Nephron progenitor cell (in vitro differentiated cells): ENCODE measurements around the gene EFNA3.
A peak's percentile ranks its signal among the peaks of the same experiment; 100 is the strongest.

Source experiments
- DNase-seq: peaks from one replicate; pipeline ENCODE4 v3.0.0; 2021
- H3K27ac Mint-ChIP-seq: 2 replicates; pipeline ENCODE4 v1.8.0; 2021; ENCODE audit warnings: mild to moderate bottlenecking, moderate library complexity, mixed read lengths
- H3K27me3 Mint-ChIP-seq: 2 replicates; pipeline ENCODE4 v1.8.0; 2021; ENCODE audit warnings: mild to moderate bottlenecking, low read depth, mixed read lengths; ENCODE audit not compliant: poor library complexity
- H3K36me3 Mint-ChIP-seq: 2 replicates; pipeline ENCODE4 v1.8.0; 2021; ENCODE audit warnings: low read depth, mixed read lengths
- H3K4me1 Mint-ChIP-seq: 2 replicates; pipeline ENCODE4 v1.8.0; 2021; ENCODE audit warnings: mixed read lengths
- H3K4me3 Mint-ChIP-seq: 2 replicates; pipeline ENCODE4 v1.8.0; 2021; ENCODE audit warnings: mild to moderate bottlenecking, moderate library complexity, mixed read lengths
- H3K9me3 Mint-ChIP-seq: 2 replicates; pipeline ENCODE4 v1.8.0; 2021; ENCODE audit warnings: mild to moderate bottlenecking, moderate library complexity, mixed read lengths
- TF ChIP-seq, protein P1 (sequence below): fragments of 200-600 bp; sonication (generic); IDR thresholded peaks from 2 replicates; pipeline ENCODE4 v1.5.0; 2021; ENCODE audit warnings: antibody characterized with exemption

Gene EFNA3

GRCh38 chr1:155122308-155122707, 43.7 kb downstream of the EFNA3 start:
- peaks cover 39% of the 10 kb centered on the region for H3K4me1 Mint-ChIP-seq
- H3K27ac Mint-ChIP-seq, result no peak overlapping the region
- peaks cover 47% of the 10 kb centered on the region for H3K27me3 Mint-ChIP-seq
- no peak for DNase-seq
- H3K36me3 Mint-ChIP-seq, result no peaks in the 10 kb centered on the region
- no peak overlapping the region for H3K4me3 Mint-ChIP-seq
- no peaks in the 10 kb centered on the region for H3K9me3 Mint-ChIP-seq
- TF ChIP-seq, protein P1, sequence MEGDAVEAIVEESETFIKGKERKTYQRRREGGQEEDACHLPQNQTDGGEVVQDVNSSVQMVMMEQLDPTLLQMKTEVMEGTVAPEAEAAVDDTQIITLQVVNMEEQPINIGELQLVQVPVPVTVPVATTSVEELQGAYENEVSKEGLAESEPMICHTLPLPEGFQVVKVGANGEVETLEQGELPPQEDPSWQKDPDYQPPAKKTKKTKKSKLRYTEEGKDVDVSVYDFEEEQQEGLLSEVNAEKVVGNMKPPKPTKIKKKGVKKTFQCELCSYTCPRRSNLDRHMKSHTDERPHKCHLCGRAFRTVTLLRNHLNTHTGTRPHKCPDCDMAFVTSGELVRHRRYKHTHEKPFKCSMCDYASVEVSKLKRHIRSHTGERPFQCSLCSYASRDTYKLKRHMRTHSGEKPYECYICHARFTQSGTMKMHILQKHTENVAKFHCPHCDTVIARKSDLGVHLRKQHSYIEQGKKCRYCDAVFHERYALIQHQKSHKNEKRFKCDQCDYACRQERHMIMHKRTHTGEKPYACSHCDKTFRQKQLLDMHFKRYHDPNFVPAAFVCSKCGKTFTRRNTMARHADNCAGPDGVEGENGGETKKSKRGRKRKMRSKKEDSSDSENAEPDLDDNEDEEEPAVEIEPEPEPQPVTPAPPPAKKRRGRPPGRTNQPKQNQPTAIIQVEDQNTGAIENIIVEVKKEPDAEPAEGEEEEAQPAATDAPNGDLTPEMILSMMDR, result no peak

DNA sequence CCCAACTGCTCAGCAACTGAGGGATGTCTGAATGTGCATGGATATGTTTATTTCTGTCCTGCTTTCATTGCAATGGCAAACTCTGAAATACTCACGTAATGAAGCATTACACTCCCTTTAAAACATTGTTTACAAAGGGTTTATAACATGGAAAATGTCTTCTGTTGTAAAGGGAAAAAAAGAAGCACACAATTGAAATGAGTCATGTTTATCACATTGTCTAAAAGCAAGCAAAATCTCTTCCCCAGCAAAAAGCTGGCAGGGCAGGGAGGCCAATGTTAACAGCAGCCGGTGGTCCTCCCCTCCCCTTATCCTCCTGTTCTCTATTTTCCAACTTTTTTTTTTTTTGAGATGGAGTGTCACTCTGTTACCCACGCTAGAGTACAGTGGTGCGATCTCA, 45.2 kb downstream of the EFNA3 start:
- H3K9me3 Mint-ChIP-seq, result no peaks in the 10 kb centered on the region
- DNase-seq, result no peak
- H3K36me3 Mint-ChIP-seq, result no peaks in the 10 kb centered on the region
- H3K4me1 Mint-ChIP-seq, result peaks cover 51% of the 10 kb centered on the region
- no peak overlapping the region for H3K27ac Mint-ChIP-seq
- TF ChIP-seq, protein P1, result no peak
- peaks cover 47% of the 10 kb centered on the region for H3K27me3 Mint-ChIP-seq
- H3K4me3 Mint-ChIP-seq, result no peak overlapping the region

GRCh38 chr1:155124503-155125463, 46.1 kb downstream of the EFNA3 start:
- Mint-ChIP-seq H3K27me3 (peaks cover 41% of the 10 kb centered on the region), H3K27ac (peak overlapping the region; percentile 38), H3K4me3 (no peak overlapping the region), H3K36me3 (no peaks in the 10 kb centered on the region), H3K4me1 (peaks cover 61% of the 10 kb centered on the region), H3K9me3 (no peaks in the 10 kb centered on the region)
- DNase-seq, result no peak
- TF ChIP-seq, protein P1, result no peak

DNA sequence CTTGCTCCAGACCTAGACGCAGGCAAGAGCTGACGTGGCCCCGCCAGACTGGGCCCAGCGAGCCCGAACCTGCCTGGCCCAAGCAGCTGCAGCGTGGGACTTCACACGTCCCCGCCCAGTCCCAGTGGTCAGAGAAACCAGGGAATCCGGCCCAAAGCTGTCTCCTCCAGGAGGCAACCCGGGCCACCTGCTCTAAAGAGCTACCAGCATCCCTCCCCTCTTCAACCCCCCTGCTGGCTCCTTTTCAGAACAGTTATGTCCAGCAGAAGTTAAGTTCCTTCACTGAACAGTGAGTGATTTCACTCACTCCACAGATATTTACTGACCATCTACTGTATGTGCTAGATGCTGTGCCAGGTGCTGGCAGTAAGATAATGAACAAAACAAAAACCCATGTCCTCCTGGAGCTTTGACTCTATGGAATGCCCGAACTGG, 46.9 kb downstream of the EFNA3 start:
- H3K27me3 Mint-ChIP-seq, result peaks cover 39% of the 10 kb centered on the region
- TF ChIP-seq, protein P1, result no peak
- H3K4me3 Mint-ChIP-seq, result peak overlapping the region; percentile 68
- H3K27ac Mint-ChIP-seq, result no peak overlapping the region
- H3K36me3 Mint-ChIP-seq, result no peaks in the 10 kb centered on the region
- H3K4me1 Mint-ChIP-seq, result peaks cover 64% of the 10 kb centered on the region
- no peak for DNase-seq
- no peaks in the 10 kb centered on the region for H3K9me3 Mint-ChIP-seq

DNA sequence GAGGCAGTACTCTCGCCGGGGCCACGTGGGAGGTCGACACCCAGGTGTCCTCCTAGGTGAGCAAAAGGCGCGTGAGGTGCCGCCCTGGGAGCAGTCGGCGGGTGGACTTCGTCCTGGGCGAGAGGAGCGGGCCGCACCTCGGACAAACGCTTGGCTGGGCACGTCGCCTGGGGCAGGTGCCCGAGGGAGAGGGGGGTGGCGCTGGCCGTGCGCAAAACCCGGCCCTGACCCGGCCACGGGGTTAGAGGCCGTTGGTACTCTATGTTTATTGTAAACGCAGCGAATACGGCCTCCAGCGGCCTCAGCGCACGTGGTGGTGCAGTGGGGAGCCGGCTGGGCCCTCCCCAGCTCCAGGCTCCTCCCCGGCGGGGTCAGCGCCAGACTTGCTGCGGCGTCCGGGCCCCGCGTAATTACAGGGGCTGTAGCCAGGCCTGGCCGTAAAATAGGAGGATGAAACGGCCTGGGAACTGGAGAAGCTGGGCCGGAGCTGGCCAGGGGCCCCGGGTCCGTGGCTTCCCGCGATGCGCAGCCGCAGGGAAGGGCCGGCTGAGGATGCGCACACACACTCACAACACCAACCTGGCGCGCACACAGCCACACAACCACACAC, 47.4 kb downstream of the EFNA3 start:
- peak; percentile 64 for DNase-seq
- Mint-ChIP-seq H3K27ac (no peak overlapping the region), H3K4me1 (peaks cover 70% of the 10 kb centered on the region), H3K4me3 (peak overlapping the region; percentile 85), H3K27me3 (peaks cover 37% of the 10 kb centered on the region), H3K9me3 (no peaks in the 10 kb centered on the region), H3K36me3 (peaks cover 4% of the 10 kb centered on the region)
- TF ChIP-seq, protein P1, result no peak
